ENCODE data around the gene ANKS3. TPM values are rescaled to one million over a fixed set of nuclear protein-coding genes. Genes with fewer than 3 reads are reported as not detected.

Gene ANKS3
- total and polyA plus RNA-seq, 2 donors (not counting 3 experiments of a cell fraction or from before 2014, with no cell fraction given), result 13.9 to 24.0 TPM

DNA sequence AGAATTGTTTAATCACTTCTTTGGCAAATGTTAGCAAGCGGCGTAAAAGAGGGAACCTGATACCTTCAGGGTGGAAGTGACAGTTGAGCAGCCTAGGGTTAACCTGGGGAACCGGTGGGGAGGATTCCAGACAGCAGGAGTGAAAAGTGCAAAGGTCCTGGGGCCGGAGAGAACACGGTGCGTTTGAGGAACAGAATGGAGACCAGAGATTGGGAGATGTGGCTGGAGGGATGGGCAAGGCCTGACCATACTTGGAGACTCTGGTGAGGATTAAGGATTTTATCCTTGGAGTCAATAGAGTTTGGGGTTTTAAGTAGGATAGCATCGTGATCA is 35.2 kb upstream of the ANKS3 start:
- Histone ChIP-seq H3K9me3 (replicated peaks; ENCODE audit: control insufficient read depth, insufficient read depth, low read length) (no peaks in the 10 kb centered on the region), H3K27me3 (ENCODE audit: control insufficient read depth in 2 of 2, insufficient read depth in 2 of 2, low read length in 2 of 2) (no peaks in the 10 kb centered on the region), H3K4me3 (replicated peaks in 1 of 3; ENCODE audit: insufficient read depth in 1 of 3, low read depth in 1 of 3, low read length in 3 of 3) (no peak overlapping the region), H4K20me1 (replicated peaks; ENCODE audit: control insufficient read depth, extremely low read depth, insufficient read depth, low read length) (no peaks in the 10 kb centered on the region), H3K79me2 (ENCODE audit: control insufficient read depth, insufficient read depth, low read length) (peaks cover 12% of the 10 kb centered on the region), H3K9ac (replicated peaks; ENCODE audit: extremely low read depth, insufficient read depth, low read length) (no peak overlapping the region), H3K27ac (ENCODE audit: insufficient read depth, low read depth, low read length) (no peak overlapping the region), H2AFZ (ENCODE audit: low read depth, low read length) (peak overlapping the region; percentile 83), H3K4me1 (ENCODE audit: control insufficient read depth, extremely low read depth, insufficient read depth, low read length) (peaks cover 15% of the 10 kb centered on the region), H3K4me2 (ENCODE audit: insufficient read depth, low read length) (peak overlapping the region; percentile 43), H3K36me3 (ENCODE audit: control insufficient read depth in 2 of 2, extremely low read depth in 1 of 2, insufficient read depth in 2 of 2, low read length in 2 of 2) (peaks cover 0 to 7% of the 10 kb centered on the region in 2 experiments), H3K9me1 (replicated peaks; ENCODE audit: control insufficient read depth, extremely low read depth, insufficient read depth, low read length) (no peaks in the 10 kb centered on the region)
- no peak for TF ChIP-seq EZH2 (IDR thresholded peaks at IDR 0.05; ENCODE audit: borderline replicate concordance, low read depth, low read length, severe bottlenecking)
- TF ChIP-seq GATA2 (IDR thresholded peaks at IDR 0.05; ENCODE audit: insufficient read depth, insufficient read length, low read depth, low read length), result no peak
- TF ChIP-seq, protein P1, sequence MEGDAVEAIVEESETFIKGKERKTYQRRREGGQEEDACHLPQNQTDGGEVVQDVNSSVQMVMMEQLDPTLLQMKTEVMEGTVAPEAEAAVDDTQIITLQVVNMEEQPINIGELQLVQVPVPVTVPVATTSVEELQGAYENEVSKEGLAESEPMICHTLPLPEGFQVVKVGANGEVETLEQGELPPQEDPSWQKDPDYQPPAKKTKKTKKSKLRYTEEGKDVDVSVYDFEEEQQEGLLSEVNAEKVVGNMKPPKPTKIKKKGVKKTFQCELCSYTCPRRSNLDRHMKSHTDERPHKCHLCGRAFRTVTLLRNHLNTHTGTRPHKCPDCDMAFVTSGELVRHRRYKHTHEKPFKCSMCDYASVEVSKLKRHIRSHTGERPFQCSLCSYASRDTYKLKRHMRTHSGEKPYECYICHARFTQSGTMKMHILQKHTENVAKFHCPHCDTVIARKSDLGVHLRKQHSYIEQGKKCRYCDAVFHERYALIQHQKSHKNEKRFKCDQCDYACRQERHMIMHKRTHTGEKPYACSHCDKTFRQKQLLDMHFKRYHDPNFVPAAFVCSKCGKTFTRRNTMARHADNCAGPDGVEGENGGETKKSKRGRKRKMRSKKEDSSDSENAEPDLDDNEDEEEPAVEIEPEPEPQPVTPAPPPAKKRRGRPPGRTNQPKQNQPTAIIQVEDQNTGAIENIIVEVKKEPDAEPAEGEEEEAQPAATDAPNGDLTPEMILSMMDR (IDR thresholded peaks at IDR 0.05; ENCODE audit: extremely low read depth in 1 of 2, insufficient read depth in 1 of 2, low read depth in 1 of 2, low read length in 2 of 2), result no peak
- dilution Hi-C loops (cut with MboI; ENCODE audit: extremely low pct_ligation_motif_present, low sequenced_read_pairs) (no loop called here), intact Hi-C loops (cut with micrococcal nuclease) (no loop called here)
- no TSS peak for BruUV-seq (replicated peaks)
- DNase-seq (ENCODE audit: low read depth, low spot score), result no peak
- ChIA-PET CTCF (interaction anchor here (0.6 to 1.4 kb wide), 3 partner anchors 17 to 188 kb away, joined by 3 to 6 read pairs (median 3); partner anchors contain the start of genes ANKS3 and DNAAF8), POLR2A (interaction anchor here (0.6 to 0.8 kb wide), 2 partner anchors 11 to 35 kb away, joined by 3 read pairs; partner anchors contain the start of genes ANKS3 and DNAAF8)
- FAIRE-seq, result no peak
